Measurements from ENCODE around the gene LTN1. TPM values are rescaled to one million over a fixed set of nuclear protein-coding genes. Genes with fewer than 3 reads are reported as not detected.
"Not testable (repeated sequence)": the region's sequence is repeated elsewhere in the genome, so short reads cannot be mapped to it uniquely, and the experiment has no call there.

The LTN1 gene
- total RNA-seq, 1 donor from 2014 or later: 44.5 TPM

- DNase-seq (ENCODE audit: low read depth): not testable (repeated sequence)
Measured at GRCh38 chr21:28931708-28932372, 60.8 kb downstream of the LTN1 start.

DNA sequence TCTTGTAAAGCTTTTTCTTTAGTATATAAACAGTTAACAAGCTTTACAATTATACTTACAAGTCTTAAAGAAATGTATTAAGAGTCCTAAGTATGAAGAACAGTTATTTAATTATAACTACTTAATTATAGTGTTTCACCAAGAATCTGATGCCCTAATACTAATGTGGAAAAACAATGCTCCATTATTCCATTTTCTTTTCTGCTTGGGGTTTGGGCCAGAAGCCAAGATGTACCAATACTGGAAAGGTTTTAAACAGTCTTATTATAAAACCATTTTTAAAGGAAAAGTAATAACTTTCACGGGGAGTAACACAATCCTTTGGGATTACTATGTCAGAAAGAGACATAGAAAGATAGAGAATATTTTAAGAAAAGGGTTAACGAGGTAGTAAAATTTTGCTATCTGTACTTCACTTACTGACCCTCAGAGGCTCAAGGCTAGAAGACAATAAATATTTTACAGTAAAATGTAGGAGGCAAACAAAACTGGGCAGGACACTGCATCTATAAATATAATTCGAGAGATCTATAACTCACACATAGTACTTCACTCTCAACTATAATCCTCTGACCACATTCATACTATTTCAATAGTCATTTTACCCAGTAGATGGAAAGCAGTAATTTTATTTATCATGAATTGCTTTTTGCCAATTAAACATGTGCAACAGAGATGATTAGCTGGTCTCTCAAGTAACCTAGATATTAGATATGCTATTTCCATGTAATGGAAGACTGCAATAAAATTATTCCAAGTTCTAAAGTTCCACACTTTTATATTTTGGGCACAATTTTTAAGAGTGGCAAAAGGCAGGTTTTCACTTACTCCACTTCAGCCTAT is 63.9 kb downstream of the LTN1 start:
- DNase-seq (ENCODE audit: low read depth): no peak

- DNase-seq (ENCODE audit: low read depth): no peak
Measured at GRCh38 chr21:28927130-28927529, 65.5 kb downstream of the LTN1 start.

DNA sequence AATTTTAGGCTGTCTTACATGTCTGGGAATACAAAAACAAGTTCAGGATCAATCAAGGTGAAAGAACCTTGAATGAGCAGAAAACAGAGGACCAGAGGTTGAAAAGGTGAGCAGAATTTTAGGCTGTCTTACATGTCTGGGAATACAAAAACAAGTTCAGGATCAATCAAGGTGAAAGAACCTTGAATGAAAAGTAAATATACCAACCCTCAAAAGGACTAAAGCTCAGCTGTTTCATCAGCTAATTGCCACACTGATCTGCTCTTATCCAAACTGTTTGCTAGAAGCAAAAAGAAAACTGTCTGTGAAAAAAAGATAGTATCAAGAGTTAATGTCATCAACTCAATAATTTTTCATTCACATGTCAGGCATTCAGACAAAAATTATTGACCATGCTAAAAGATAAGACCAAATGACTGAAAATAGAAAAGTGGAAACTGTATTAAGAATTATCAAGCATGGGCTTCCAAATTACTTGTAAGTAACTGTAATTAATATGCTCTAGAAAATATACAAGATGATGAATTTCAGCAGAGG is 69.2 kb downstream of the LTN1 start:
- no peak for DNase-seq (ENCODE audit: low read depth)

- DNase-seq (ENCODE audit: low read depth): no peak
Measured at GRCh38 chr21:28922368-28922767, 70.3 kb downstream of the LTN1 start.

DNA sequence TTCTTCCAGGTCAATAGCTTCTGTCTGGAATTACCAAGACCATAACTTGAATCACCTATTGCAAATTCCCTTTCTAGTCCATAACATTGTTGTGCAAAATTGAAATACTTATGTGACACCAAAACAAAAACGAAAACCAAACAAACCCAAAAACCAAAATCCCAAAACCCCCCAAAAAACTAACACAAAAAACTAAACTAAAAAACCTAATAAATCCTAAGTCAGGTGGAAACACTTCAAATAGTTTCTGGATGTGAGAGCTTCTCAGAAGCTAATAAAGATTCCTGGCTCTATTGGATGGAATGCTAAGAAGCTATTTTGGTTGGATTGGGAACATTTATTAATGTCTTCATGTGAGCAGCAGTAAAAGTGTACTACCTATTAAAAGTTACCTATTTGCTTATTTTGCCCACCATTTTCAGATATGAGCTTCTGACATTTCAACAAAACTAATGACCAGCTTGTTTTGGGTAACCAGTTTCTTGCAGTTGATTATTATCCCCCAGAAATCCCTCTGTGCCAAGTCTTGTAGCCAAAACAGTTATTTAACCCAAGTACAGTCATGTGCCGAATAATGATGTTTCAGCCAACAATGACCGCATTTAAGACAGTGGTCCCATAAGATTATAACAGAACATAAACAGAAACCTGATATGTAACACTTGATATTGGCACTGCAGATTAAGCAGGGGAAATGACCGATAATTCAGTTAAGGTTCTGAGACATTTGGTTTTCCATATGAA is 76.4 kb downstream of the LTN1 start:
- peak; percentile 6 for DNase-seq (ENCODE audit: low read depth)

- DNase-seq (ENCODE audit: low read depth): no peak
Measured at GRCh38 chr21:28913071-28913470, 79.6 kb downstream of the LTN1 start.

DNA sequence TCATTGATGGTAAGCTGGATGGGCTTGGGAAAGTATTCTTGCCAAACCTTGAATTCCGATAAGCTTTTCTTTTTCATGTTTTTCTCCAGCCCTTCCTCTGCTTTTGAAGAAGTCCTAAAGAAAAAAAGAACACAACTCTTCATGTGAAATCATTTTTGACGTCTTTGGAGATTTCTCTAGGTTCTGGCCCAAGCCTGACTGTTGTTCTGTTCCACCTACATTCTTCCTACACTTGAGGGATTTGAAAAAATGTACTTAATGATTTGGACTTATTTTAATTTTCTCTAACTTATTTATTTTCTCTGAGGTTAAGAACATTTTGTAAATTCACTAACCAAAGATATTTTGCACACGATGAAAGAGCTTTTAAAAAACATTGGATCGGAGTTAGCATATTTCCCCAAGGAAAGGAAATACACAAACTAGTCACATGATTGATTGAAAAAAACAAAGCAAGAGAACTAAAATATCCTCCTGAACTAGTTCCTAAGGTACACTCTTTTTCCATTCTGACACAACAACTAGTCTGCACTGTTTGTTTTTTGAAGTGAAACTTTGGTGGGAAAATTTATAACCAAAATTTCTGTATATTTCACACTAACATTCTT is 82.3 kb downstream of the LTN1 start:
- no peak for DNase-seq (ENCODE audit: low read depth)

GRCh38 chr21:28908351-28908750 is 84.3 kb downstream of the LTN1 start:
- peak; percentile 9 for DNase-seq (ENCODE audit: low read depth)

- no peak for DNase-seq (ENCODE audit: low read depth)
Measured at GRCh38 chr21:28906841-28907240, 85.8 kb downstream of the LTN1 start.

- DNase-seq (ENCODE audit: low read depth): no peak
Measured at GRCh38 chr21:28906236-28906635, 86.4 kb downstream of the LTN1 start.

GRCh38 chr21:28904961-28905435 is 87.7 kb downstream of the LTN1 start:
- peak; percentile 89 for DNase-seq (ENCODE audit: low read depth)

DNA sequence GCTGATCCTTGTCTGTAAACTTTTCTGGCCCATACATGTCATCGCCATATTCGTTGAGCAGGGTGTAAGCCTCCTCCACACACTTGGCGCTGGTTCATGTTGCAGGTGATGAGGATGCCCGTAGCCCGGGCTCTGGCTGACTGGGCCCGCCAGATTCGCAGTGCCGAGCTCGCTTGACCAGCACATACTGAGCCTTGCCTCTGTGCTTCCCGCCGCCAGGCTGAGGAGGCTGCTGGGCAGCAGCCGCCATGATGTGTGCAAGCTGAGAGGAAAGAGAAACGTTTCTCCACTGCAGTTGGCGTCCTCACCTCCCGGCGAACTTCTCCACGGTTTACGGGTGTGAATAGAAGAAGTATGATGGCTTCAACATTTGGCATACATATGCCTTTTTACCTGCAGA is 89.2 kb downstream of the LTN1 start:
- DNase-seq (ENCODE audit: low read depth): no peak

GRCh38 chr21:28900481-28900880 is 92.2 kb downstream of the LTN1 start:
- no peak for DNase-seq (ENCODE audit: low read depth)

DNA sequence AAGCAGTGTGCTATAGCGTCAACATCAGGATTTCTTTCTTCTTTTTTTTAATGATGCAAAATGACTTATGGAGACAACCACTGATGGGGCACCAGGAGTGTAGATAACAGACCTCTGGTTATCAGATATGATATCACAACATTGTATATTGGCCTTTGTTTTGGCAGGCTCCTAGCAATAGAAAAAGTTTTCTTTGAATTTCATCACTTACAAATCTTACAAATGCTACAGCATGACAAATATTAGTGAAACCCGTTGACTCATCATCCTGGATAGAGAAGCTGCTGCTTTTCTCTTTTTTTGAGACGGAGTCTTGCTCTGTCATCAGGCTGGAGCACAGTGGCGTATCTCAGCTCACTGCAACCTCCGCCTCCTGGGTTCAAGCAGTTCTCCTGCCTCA is 92.9 kb downstream of the LTN1 start:
- DNase-seq (ENCODE audit: low read depth): no peak

DNA sequence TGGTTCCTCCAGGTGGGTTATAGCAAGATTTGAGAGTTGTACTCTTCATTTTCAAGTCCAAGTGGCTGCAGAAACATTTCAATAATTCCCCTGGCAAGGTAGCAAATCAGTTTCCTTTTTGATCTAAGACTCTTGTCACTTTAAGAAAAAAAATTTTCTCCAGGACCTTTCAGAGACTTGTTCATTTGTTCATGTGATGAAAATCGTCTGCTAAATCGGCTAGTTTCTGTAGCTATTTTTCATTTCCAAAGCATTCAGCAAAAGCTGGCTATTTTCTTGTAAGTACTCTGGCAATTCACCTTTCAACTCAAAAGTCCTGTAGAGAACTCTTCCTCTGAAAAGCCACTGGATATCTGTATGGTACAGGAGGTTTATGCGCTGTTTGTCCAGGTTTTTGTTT is 93.5 kb downstream of the LTN1 start:
- DNase-seq (ENCODE audit: low read depth): no peak

DNA sequence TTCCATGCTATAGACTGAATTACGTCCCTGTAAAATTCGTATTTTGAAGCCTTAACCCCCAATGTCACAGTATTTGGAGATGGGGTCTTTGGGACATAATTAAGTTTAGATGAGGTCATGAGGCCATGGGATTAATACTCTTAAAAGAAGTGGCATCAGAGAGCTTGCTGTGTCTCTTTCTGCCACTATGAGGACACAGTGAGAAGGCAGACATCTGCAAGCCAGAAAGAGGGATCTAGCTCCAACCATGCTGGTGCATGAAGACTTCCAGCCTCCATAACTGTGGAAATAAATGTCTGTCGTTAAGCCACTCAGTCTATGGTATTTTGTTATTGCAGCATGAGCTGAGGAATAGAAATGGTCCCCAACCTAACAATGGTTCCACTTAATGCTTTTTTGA is 99.0 kb downstream of the LTN1 start:
- no peak for DNase-seq (ENCODE audit: low read depth)

DNA sequence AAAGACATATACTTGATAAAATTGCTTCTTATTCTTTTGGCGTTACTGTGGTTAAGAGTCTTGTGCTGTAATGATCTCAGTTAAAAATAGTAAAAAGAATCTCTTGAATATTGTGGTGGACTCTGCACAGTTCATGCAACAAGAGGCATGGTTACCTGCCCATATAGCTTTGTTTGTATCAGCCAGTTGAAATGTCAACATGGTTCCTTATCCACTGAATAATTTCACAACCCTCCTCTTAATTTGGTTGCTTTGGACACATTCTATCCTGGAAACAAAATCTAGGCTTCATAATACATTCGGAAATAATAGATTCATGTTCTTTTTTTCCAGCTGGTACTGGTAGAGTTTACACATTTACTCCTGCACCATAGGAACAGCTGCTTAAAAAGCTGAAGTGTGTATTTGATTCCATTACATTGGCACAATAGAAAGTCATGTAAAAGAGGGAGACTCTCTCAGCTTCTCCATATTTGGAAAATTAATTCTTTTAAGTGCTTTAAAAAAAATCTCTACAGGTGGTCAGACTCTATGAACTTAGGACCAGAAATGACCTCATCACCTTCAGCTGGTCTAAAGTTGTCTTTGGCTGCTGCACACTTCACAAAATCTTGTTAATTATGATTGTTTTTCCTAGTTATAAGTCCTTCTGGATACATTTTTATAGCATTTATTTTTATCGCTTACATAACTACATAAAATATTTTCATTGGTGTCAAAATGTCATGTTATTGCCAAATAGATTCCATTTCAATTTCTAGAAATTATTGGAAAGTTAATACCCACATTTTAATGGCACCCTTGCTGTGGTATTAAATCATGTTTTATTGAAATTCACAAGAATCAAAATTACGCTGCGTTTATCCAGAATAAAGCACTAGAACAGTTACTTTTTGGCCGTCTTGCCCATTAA is 100.2 kb downstream of the LTN1 start:
- no peak for DNase-seq (ENCODE audit: low read depth)

DNA sequence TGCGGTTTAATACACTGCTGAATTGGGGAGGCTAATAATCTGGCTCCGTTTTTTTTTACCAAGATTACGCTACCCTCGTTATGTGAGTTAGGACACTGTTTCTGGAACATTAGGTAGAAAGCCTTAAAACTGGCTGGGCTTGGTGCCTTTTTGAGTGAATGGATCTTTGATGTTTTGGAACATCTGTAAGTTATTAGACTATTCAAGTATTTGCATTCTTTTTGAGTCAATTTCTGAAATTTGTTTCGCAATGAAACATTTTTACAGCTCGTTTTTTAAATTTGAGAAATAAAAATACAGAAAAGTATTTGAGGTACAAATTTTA is 106.9 kb downstream of the LTN1 start:
- DNase-seq (ENCODE audit: low read depth): no peak

DNA sequence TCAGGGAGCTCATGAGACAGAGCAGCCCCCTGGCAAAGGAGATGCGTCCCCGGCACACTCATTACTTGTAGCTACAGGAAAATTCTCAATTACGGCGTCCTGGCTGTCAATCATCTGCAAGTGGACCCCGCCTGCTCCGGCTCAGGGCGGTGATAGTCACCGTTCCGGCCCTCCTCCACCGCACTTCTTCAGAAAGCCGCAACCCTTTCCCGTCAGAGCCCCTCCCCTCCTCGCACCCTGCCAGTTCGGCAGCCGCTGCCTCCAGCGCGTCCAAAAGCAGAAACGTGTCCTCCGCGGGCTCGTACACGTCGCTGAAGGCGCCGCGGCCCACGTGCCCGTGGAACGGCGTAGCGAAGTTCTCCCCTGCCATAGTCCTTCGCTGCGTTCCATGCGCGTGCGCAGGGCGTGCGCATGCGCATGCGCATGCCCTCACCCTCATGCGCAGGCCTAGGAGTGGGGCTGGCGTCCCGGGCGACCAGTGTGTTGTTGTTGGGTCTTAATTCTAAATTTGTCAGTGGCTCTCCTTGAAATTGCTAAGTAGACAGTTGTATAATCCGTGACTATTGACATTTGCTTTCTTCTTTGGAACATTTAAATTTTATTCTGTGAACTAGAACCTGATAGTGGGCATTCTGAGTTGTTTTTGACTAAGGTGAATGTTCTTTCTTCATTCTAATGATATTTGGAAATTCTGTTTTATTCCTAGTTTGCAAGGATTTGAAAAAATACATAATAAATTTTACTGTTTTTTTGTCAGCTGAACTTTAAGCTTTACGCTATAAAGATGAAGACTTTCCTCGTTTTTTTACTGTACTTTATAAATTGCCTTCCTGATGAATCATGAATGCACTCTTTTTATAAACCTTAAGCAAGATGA is 107.5 kb downstream of the LTN1 start:
- DNase-seq (ENCODE audit: low read depth): peak; percentile 76
